ENCODE results near the gene RAPGEF2.

Gene RAPGEF2

DNA sequence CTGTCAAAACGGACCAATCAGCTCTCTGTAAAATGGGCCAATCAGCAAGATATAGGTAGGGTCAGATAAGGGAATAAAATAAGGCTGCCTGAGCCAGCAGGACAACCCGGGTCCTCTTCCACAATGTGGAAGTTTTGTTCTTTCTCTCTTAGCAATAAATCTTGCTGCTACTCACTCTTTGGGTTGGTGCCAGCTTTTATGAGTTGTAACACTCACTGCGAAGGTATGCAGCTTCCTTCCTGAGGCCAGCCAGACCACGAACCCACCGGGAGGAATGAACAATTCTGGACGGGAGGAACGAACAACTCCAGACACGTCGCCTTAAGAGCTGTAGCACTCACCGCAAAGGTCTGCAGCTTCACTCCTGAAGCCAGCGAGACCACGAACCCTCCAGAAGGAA is 287.8 kb downstream of the RAPGEF2 start:
- TF ChIP-seq ZFX (IDR thresholded peaks at IDR 0.05), result no peak
- TF ChIP-seq, protein P1, sequence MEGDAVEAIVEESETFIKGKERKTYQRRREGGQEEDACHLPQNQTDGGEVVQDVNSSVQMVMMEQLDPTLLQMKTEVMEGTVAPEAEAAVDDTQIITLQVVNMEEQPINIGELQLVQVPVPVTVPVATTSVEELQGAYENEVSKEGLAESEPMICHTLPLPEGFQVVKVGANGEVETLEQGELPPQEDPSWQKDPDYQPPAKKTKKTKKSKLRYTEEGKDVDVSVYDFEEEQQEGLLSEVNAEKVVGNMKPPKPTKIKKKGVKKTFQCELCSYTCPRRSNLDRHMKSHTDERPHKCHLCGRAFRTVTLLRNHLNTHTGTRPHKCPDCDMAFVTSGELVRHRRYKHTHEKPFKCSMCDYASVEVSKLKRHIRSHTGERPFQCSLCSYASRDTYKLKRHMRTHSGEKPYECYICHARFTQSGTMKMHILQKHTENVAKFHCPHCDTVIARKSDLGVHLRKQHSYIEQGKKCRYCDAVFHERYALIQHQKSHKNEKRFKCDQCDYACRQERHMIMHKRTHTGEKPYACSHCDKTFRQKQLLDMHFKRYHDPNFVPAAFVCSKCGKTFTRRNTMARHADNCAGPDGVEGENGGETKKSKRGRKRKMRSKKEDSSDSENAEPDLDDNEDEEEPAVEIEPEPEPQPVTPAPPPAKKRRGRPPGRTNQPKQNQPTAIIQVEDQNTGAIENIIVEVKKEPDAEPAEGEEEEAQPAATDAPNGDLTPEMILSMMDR (conservative IDR thresholded peaks at IDR 0.05), result no peak
- H3K27ac ChIP-seq, result no peak overlapping the region

DNA sequence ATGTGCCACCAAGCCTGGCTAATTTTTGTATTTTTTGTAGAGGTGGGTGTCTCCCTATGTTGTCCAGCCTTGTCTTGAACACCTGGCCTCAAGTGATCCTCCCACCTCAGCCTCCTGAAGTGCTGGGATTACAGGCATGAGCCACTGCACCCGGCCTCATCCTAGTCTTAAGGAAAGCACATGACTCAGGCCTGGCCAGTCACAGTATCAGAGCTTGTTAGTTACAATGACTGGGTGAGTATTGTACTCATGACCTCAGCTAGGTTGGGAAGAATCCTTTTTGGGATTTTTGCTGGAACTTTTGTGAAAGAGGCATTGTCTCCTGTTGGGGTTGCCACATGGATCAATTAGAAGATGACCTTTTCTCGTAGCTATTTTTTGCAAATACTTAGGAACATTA is 292.8 kb downstream of the RAPGEF2 start:
- no peak overlapping the region for H3K27ac ChIP-seq
- no peak for TF ChIP-seq ZFX (IDR thresholded peaks at IDR 0.05)
- TF ChIP-seq, protein P1 (conservative IDR thresholded peaks at IDR 0.05), result no peak

DNA sequence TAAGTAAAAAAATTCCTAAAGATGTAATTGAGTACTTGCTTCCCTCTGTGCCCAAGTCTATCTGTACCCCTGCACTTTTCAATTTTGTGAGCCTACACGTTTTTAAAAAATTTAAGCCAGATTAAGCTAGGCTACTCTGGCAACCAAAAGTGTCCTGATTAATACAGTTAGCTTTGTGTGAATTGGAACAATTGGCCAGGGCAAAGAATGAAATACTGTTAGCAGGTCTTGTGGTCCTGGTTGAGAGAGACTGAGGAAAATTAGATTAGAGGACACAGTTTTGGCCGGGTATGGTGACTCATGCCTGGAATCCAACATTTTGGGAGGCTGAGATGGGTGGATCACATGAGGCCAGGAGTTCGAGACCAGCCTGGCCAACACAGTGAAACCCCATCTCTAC is 293.3 kb downstream of the RAPGEF2 start:
- TF ChIP-seq, protein P1 (conservative IDR thresholded peaks at IDR 0.05), result no peak
- no peak for TF ChIP-seq ZFX (IDR thresholded peaks at IDR 0.05)
- no peak overlapping the region for H3K27ac ChIP-seq

DNA sequence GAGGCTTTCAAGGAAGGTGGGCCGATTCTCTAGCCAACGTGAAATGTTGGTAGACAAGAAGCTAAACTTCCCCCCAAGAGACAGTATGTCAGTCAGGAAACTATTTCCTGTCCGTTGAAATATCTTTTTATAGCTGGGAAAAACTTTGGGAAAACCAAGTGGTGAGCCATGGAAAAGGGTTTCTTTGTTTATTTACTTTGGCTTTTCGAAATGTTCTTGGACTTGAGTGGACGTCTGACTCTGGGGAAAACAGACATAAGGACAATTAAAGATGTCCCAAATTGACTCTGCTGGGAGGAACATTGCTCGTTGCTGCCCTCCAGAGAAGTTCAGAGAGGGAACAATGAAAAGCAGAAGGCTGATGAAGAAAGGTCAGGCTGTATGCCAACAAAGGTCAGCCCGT is 295.4 kb downstream of the RAPGEF2 start:
- TF ChIP-seq, protein P1 (conservative IDR thresholded peaks at IDR 0.05), result peak; percentile 18; the same call in 1 of the 2 replicates
- TF ChIP-seq ZFX (IDR thresholded peaks at IDR 0.05), result no peak
- H3K27ac ChIP-seq, result no peak overlapping the region

DNA sequence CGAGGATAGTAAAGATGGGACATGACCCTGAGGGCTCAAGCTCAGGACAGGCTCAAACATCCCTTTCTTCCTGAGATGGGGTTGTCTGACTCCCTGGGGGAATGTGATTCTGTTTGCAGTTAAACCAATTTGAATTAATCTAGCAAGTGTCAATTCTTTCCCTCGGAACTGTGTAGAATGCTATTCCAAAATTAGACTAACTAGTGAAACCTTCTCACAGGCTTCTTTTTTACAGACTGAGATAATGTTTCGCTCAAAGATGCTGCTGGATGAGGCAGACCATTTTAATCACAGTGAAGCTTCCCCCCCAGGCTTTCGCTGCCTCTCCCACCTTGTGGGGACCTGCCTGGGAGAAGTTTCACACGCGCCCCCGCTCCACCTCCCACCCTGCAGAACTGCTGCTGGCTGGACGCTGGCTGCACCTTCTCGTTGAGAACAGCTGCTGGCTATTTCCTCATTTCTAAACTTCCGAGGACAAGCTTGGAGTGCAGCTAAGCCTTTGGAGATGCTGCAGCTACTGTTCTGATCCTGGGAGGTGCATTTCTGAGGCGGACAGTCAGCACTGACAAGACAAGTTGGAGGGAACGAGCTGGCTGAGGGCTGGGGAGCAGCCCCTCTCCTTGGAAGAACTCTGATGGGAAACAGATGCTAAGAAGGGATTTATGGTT is 297.8 kb downstream of the RAPGEF2 start:
- TF ChIP-seq ZFX (IDR thresholded peaks at IDR 0.05), result no peak
- TF ChIP-seq, protein P1 (conservative IDR thresholded peaks at IDR 0.05), result no peak
- H3K27ac ChIP-seq, result no peak overlapping the region

DNA sequence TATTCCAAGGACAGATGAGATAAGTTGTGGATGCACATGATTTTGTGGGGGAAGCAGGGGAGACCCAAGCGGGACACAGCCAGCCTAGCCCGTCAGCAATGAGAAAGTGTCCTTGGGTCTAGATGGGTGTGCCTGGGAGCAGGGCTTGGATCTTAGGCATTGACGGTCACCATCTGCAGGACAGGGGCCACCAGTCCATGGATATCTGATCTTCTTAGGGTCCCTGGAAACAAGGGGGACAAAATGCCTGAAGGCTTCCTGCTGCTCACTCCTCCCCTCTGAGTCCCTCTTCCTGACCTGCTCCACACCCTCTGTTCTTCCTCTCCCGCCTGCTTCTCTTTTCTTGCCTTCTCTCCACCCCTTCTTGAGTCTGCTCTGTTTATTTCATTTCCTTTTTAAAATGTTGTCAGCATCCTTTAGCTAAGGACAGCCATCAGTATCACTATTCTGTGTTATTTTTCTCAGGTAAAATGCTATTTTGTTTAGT is 298.4 kb downstream of the RAPGEF2 start:
- TF ChIP-seq ZFX (IDR thresholded peaks at IDR 0.05), result no peak
- TF ChIP-seq, protein P1 (conservative IDR thresholded peaks at IDR 0.05), result no peak
- no peak overlapping the region for H3K27ac ChIP-seq

DNA sequence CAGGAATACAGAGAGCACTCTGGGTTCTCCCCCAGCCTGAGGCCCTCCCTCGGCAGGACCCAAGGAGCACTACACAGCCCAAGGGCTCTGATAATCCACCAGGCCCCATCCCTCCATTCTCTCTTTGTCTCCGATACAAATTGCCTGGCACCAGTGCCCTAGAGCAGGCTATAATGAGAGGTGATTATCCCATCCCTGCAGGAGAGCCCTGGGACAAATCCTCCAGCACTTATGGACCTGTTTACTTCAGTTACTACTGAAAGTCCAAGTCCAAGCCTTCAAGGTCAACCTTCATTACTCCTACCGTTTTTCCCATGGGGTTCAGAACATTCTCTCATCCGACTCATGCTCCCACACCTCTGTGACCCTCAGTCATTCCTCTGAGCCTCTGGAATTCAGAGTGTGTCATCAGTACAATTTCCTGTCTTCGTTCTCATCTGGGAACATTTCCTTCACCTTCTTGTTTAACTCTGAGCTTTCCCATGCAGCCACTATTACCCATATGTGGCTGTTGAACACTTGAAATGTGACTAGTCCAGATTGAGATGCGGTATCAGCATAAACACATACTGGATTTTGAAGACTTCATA is 299.0 kb downstream of the RAPGEF2 start:
- no peak overlapping the region for H3K27ac ChIP-seq
- TF ChIP-seq, protein P1 (conservative IDR thresholded peaks at IDR 0.05), result no peak
